HEK293 (cell line): ENCODE data around the gene ZNF19.

Experiments used
- FEZF1 ChIP-seq: fragments of 450-650 bp; formaldehyde crosslinking; IDR thresholded peaks from 2 replicates; pipeline ENCODE4 v1.5.1; 2016; ENCODE audit warnings: missing biosample characterization, missing genetic modification characterization
- KLF7 ChIP-seq: fragments of 450-650 bp; formaldehyde crosslinking; IDR thresholded peaks from 2 replicates; pipeline ENCODE4 v1.5.1; 2016; ENCODE audit warnings: missing biosample characterization, missing genetic modification characterization, borderline replicate concordance
- RBAK ChIP-seq: fragments of 450-650 bp; formaldehyde crosslinking; IDR thresholded peaks from 2 replicates; pipeline ENCODE4 v1.5.1; 2016; ENCODE audit warnings: missing biosample characterization, missing genetic modification characterization
- REPIN1 ChIP-seq: fragments of 450-650 bp; formaldehyde crosslinking; IDR thresholded peaks from 2 replicates; pipeline ENCODE4 v1.5.1; 2017; ENCODE audit warnings: missing biosample characterization, missing genetic modification characterization, low read depth
- SALL2 ChIP-seq: fragments of 450-650 bp; formaldehyde crosslinking; IDR thresholded peaks from 2 replicates; pipeline ENCODE4 v1.5.0; 2017; ENCODE audit warnings: missing biosample characterization, mild to moderate bottlenecking, missing genetic modification characterization, borderline replicate concordance
- ZBTB8A ChIP-seq: fragments of 450-650 bp; formaldehyde crosslinking; IDR thresholded peaks from 2 replicates; pipeline ENCODE4 v1.5.1; 2016; ENCODE audit warnings: missing biosample characterization, missing genetic modification characterization
- ZIC2 ChIP-seq: fragments of 450-650 bp; formaldehyde crosslinking; IDR thresholded peaks from 2 replicates; pipeline ENCODE4 v1.5.1; 2016; ENCODE audit warnings: missing biosample characterization, missing genetic modification characterization
- ZNF121 ChIP-seq: fragments of 450-650 bp; formaldehyde crosslinking; IDR thresholded peaks from 2 replicates; pipeline ENCODE4 v1.5.1; 2016; ENCODE audit warnings: missing biosample characterization, missing genetic modification characterization
- ZNF133 ChIP-seq: fragments of 450-650 bp; formaldehyde crosslinking; IDR thresholded peaks from 2 replicates; pipeline ENCODE4 v1.5.1; 2016; ENCODE audit warnings: missing biosample characterization, missing genetic modification characterization
- ZNF292 ChIP-seq: fragments of 450-650 bp; formaldehyde crosslinking; IDR thresholded peaks from 2 replicates; pipeline ENCODE4 v1.5.1; 2016; ENCODE audit warnings: low read depth, missing biosample characterization, missing genetic modification characterization, borderline replicate concordance
- ZNF311 ChIP-seq: fragments of 450-650 bp; formaldehyde crosslinking; IDR thresholded peaks from 2 replicates; pipeline ENCODE4 v1.5.1; 2017; ENCODE audit warnings: missing biosample characterization, missing genetic modification characterization, borderline replicate concordance
- ZNF416 ChIP-seq: fragments of 450-650 bp; formaldehyde crosslinking; IDR thresholded peaks from 2 replicates; pipeline ENCODE4 v1.5.1; 2016; ENCODE audit warnings: missing biosample characterization, missing genetic modification characterization
- ZNF426 ChIP-seq: fragments of 450-650 bp; formaldehyde crosslinking; IDR thresholded peaks from 2 replicates; pipeline ENCODE4 v1.5.1; 2017; ENCODE audit warnings: missing biosample characterization, missing genetic modification characterization, mild to moderate bottlenecking, inconsistent platforms, moderate library complexity
- ZNF510 ChIP-seq: fragments of 450-650 bp; formaldehyde crosslinking; IDR thresholded peaks from 2 replicates; pipeline ENCODE4 v1.5.1; 2018; ENCODE audit warnings: mild to moderate bottlenecking, missing genetic modification characterization, missing biosample characterization; ENCODE audit not compliant: insufficient replicate concordance
- ZNF514 ChIP-seq: fragments of 450-650 bp; formaldehyde crosslinking; IDR thresholded peaks from 2 replicates; pipeline ENCODE4 v1.5.1; 2016; ENCODE audit warnings: missing biosample characterization, missing genetic modification characterization
- ZNF548 ChIP-seq: fragments of 450-650 bp; formaldehyde crosslinking; IDR thresholded peaks from 2 replicates; pipeline ENCODE4 v1.5.1; 2016; ENCODE audit warnings: missing biosample characterization, missing genetic modification characterization
- ZNF555 ChIP-seq: fragments of 450-650 bp; formaldehyde crosslinking; conservative IDR thresholded peaks from 2 replicates; pipeline ENCODE4 v1.5.1; 2017; ENCODE audit warnings: missing biosample characterization, mild to moderate bottlenecking, missing genetic modification characterization, inconsistent platforms
- ZNF571 ChIP-seq: fragments of 450-650 bp; formaldehyde crosslinking; IDR thresholded peaks from 2 replicates; pipeline ENCODE4 v1.5.0; 2017; ENCODE audit warnings: missing biosample characterization, missing genetic modification characterization
- ZNF654 ChIP-seq: fragments of 450-650 bp; formaldehyde crosslinking; IDR thresholded peaks from 2 replicates; pipeline ENCODE4 v1.5.1; 2016; ENCODE audit warnings: low read depth, missing biosample characterization, missing genetic modification characterization
- ZNF660 ChIP-seq: fragments of 450-650 bp; IDR thresholded peaks from 2 replicates; pipeline ENCODE4 v1.5.1; 2018; ENCODE audit warnings: missing biosample characterization, mild to moderate bottlenecking, missing genetic modification characterization
- ZNF670 ChIP-seq: fragments of 450-650 bp; formaldehyde crosslinking; IDR thresholded peaks from 2 replicates; pipeline ENCODE4 v1.5.1; 2016; ENCODE audit warnings: missing biosample characterization, missing genetic modification characterization, low read depth
- ZNF701 ChIP-seq: fragments of 450-650 bp; formaldehyde crosslinking; IDR thresholded peaks from 2 replicates; pipeline ENCODE4 v1.5.1; 2016; ENCODE audit warnings: missing biosample characterization, missing genetic modification characterization
- ZNF792 ChIP-seq: fragments of 450-650 bp; formaldehyde crosslinking; IDR thresholded peaks from 2 replicates; pipeline ENCODE4 v1.5.1; 2016; ENCODE audit warnings: missing biosample characterization, missing genetic modification characterization
- ZSCAN23 ChIP-seq: fragments of 450-650 bp; formaldehyde crosslinking; IDR thresholded peaks from 2 replicates; pipeline ENCODE4 v1.5.1; 2016; ENCODE audit warnings: missing biosample characterization, missing genetic modification characterization
- TF ChIP-seq, protein P1 (sequence below): fragments of 450-650 bp; formaldehyde crosslinking; IDR thresholded peaks from 2 replicates; pipeline ENCODE4 v1.5.1; 2016; ENCODE audit warnings: missing biosample characterization, missing genetic modification characterization
- TF ChIP-seq, protein P2 (sequence below): fragments of 450-650 bp; formaldehyde crosslinking; IDR thresholded peaks from 2 replicates; pipeline ENCODE4 v1.5.1; 2016; ENCODE audit warnings: missing biosample characterization, missing genetic modification characterization
- TF ChIP-seq, protein P3 (sequence below): fragments of 450-650 bp; formaldehyde crosslinking; IDR thresholded peaks from 2 replicates; pipeline ENCODE4 v1.5.1; 2016; ENCODE audit warnings: missing biosample characterization, missing genetic modification characterization
- TF ChIP-seq, protein P4 (sequence below): fragments of 450-650 bp; formaldehyde crosslinking; IDR thresholded peaks from 2 replicates; pipeline ENCODE4 v1.5.1; 2016; ENCODE audit warnings: missing biosample characterization, missing genetic modification characterization
- TF ChIP-seq, protein P5 (sequence below): fragments of 450-650 bp; formaldehyde crosslinking; optimal IDR thresholded peaks from 2 replicates; pipeline ENCODE3; 2016; ENCODE audit warnings: missing biosample characterization, mild to moderate bottlenecking, missing genetic modification characterization

ZNF19 gene

DNA sequence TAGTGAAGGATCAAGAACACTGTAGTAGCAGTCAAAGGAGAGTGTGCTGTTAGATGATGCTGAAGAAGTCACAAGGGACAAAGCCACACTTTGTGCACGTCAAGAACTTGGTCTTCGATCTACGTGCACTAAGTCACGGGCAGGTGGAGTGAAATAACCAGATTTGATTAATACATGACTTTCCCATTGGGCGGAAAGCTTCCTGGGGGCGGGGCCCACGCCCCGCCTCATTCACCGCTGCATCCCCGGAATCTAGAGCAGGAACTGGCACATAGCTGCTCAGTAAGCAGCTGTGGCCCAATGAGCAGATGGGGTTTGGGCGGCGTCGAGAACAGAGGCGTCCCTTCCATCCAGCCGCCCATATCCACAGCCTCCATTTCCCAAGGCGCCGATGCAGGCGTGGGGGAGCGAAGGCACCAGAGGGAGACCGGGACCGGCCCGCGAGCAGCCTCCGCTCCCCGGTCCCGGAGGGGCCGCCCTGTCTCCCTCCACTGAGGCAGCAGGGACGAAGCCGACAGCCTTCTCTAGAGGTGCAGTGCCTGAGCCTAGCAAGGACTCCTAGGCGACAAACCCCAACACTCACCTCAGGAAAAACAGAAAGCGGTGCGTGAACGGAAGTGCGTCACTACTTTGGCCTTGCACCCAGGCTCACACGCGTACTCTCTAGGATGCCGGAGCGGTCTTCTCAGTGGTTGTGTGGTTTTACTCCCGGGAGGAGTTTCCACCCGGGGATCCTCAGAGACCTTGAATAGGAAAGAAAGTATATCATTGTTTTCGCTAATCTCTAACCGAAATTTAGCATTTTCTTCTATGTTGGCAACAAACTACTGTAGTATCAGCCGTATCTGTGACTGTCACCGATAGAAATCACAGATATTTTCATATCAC, 4.9 kb downstream of the ZNF19 start (continued):
- TF ChIP-seq ZNF555 (tag by site-specific recombination) (no peak), ZIC2 (tag by site-specific recombination) (no peak), FEZF1 (tag by site-specific recombination) (no peak), ZNF701 (tag by site-specific recombination) (no peak), ZNF548 (tag by site-specific recombination) (no peak), ZNF416 (tag by site-specific recombination) (no peak), ZSCAN23 (tag by site-specific recombination) (no peak), ZNF792 (tag by site-specific recombination) (no peak), SALL2 (tag by site-specific recombination) (no peak), ZNF670 (tag by site-specific recombination) (no peak), ZNF292 (no peak), ZNF426 (tag by site-specific recombination) (no peak), ZNF311 (no peak), ZNF654 (tag by site-specific recombination) (no peak), ZNF660 (tag by site-specific recombination) (peak; percentile 39; the same call in 1 of the 2 replicates), ZNF133 (tag by site-specific recombination) (no peak), ZNF121 (tag by site-specific recombination) (no peak), REPIN1 (tag by site-specific recombination) (peak; percentile 43; the same call in 1 of the 2 replicates), KLF7 (tag by site-specific recombination) (peak; percentile 44; the same call in 1 of the 2 replicates), ZNF571 (no peak), ZBTB8A (peak; percentile 66; the same call in 1 of the 2 replicates), ZNF514 (tag by site-specific recombination) (no peak), ZNF510 (tag by site-specific recombination) (no peak), RBAK (no peak)
- TF ChIP-seq, protein P1, sequence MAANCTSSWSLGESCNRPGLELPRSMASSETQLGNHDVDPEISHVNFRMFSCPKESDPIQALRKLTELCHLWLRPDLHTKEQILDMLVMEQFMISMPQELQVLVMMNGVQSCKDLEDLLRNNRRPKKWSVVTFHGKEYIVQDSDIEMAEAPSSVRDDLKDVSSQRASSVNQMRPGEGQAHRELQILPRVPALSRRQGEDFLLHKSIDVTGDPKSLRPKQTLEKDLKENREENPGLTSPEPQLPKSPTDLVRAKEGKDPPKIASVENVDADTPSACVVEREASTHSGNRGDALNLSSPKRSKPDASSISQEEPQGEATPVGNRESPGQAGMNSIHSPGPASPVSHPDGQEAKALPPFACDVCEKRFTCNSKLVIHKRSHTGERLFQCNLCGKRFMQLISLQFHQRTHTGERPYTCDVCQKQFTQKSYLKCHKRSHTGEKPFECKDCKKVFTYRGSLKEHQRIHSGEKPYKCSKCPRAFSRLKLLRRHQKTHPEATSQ = no peak
- TF ChIP-seq, protein P2, sequence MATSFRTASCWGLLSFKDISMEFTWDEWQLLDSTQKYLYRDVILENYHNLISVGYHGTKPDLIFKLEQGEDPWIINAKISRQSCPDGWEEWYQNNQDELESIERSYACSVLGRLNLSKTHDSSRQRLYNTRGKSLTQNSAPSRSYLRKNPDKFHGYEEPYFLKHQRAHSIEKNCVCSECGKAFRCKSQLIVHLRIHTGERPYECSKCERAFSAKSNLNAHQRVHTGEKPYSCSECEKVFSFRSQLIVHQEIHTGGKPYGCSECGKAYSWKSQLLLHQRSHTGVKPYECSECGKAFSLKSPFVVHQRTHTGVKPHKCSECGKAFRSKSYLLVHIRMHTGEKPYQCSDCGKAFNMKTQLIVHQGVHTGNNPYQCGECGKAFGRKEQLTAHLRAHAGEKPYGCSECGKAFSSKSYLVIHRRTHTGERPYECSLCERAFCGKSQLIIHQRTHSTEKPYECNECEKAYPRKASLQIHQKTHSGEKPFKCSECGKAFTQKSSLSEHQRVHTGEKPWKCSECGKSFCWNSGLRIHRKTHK (tag by site-specific recombination) = no peak
- TF ChIP-seq, protein P3, sequence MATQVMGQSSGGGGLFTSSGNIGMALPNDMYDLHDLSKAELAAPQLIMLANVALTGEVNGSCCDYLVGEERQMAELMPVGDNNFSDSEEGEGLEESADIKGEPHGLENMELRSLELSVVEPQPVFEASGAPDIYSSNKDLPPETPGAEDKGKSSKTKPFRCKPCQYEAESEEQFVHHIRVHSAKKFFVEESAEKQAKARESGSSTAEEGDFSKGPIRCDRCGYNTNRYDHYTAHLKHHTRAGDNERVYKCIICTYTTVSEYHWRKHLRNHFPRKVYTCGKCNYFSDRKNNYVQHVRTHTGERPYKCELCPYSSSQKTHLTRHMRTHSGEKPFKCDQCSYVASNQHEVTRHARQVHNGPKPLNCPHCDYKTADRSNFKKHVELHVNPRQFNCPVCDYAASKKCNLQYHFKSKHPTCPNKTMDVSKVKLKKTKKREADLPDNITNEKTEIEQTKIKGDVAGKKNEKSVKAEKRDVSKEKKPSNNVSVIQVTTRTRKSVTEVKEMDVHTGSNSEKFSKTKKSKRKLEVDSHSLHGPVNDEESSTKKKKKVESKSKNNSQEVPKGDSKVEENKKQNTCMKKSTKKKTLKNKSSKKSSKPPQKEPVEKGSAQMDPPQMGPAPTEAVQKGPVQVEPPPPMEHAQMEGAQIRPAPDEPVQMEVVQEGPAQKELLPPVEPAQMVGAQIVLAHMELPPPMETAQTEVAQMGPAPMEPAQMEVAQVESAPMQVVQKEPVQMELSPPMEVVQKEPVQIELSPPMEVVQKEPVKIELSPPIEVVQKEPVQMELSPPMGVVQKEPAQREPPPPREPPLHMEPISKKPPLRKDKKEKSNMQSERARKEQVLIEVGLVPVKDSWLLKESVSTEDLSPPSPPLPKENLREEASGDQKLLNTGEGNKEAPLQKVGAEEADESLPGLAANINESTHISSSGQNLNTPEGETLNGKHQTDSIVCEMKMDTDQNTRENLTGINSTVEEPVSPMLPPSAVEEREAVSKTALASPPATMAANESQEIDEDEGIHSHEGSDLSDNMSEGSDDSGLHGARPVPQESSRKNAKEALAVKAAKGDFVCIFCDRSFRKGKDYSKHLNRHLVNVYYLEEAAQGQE (tag by site-specific recombination) = no peak
- TF ChIP-seq, protein P4, sequence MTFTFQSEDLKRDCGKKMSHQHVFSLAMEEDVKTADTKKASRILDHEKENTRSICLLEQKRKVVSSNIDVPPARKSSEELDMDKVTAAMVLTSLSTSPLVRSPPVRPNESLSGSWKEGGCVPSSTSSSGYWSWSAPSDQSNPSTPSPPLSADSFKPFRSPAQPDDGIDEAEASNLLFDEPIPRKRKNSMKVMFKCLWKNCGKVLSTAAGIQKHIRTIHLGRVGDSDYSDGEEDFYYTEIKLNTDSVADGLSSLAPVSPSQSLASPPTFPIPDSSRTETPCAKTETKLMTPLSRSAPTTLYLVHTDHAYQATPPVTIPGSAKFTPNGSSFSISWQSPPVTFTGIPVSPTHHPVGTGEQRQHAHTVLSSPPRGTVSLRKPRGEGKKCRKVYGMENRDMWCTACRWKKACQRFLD (tag by site-specific recombination) = no peak
- TF ChIP-seq, protein P5, sequence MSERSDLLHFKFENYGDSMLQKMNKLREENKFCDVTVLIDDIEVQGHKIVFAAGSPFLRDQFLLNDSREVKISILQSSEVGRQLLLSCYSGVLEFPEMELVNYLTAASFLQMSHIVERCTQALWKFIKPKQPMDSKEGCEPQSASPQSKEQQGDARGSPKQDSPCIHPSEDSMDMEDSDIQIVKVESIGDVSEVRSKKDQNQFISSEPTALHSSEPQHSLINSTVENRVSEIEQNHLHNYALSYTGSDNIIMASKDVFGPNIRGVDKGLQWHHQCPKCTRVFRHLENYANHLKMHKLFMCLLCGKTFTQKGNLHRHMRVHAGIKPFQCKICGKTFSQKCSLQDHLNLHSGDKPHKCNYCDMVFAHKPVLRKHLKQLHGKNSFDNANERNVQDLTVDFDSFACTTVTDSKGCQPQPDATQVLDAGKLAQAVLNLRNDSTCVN (tag by site-specific recombination) = peak; percentile 18
